ENCODE results near the gene SMO.

GRCh38 chr7:129199406-129199805 is 11.0 kb downstream of the SMO start:
- no peak for TF ChIP-seq CTCF (IDR thresholded peaks at IDR 0.05; ENCODE audit: borderline replicate concordance, extremely low read depth, low read length, poor library complexity, severe bottlenecking)
- no peak for TF ChIP-seq EZH2 (IDR thresholded peaks at IDR 0.05; ENCODE audit: borderline replicate concordance, low read depth, low read length, severe bottlenecking)
